ELR (cell line): Measurements from ENCODE around the gene RPS3.
"Not testable (repeated sequence)": the region's sequence is repeated elsewhere in the genome, so short reads cannot be mapped to it uniquely, and the experiment has no call there.

Source experiments
- DNase-seq: peaks from one replicate; pipeline ENCODE4 v3.0.0-alpha.2; 2015; ENCODE audit warnings: low read depth

Gene RPS3

GRCh38 chr11:75399344-75400145 lies at the start of gene RPS3:
Gene RPS3 (plus strand): TSS chr11:75399518. CDS start chr11:75399548, 30 bp downstream.
- DNase-seq = peak; percentile 94

GRCh38 chr11:75349521-75350116 lies 49.7 kb upstream of the RPS3 start:
- DNase-seq = no peak

GRCh38 chr11:75350122-75350742 lies 49.1 kb upstream of the RPS3 start:
- no peak for DNase-seq

DNA sequence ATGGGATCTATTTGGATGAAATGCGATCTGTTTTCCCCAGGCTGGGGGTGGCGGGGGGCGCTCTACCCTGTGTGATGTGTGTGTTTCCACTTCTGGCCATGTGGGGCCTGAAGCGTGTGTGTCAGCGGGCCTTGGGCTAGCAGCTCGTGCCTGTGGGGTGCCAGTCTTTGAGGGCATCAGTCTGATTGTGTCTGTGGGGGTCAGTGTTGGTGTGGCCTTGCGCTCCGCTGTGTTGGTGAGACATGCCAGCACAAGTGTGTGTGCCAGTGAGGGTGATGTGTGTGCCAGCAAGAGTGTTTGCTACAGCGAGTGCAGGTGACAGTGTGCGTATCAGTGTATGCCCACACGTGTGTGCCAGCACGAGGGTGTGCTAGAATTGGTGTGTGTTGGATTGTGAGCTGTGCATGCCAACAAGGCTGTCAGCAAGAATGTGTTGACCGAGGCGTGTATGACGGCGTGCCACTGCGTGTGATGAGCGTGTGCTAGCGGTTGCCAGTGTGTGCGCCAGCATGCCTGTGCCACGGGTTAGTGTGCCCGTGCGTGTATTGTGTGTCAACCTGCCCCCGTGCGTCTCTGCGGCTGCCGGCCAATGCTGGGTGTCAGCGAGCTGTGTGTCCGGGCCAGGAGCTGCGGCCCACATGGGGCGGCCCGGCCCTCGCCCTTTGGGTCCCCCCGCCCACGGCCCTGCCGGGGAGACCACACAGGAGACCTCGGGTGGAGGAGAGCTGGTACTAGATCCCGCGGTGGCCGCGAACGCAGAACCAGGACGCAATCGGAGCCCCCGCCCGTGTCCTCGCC lies 48.4 kb upstream of the RPS3 start:
- no peak for DNase-seq

GRCh38 chr11:75351541-75351790 lies 47.9 kb upstream of the RPS3 start, which contains the start of gene ARRB1:
Gene ARRB1 (minus strand): TSS chr11:75351661. CDS start chr11:75351607, 54 bp downstream.
- DNase-seq = peak; percentile 46

GRCh38 chr11:75351791-75352587 lies 47.3 kb upstream of the RPS3 start:
- no peak for DNase-seq

- no peak for DNase-seq
Observed at GRCh38 chr11:75352588-75353206, 46.6 kb upstream of the RPS3 start.

DNA sequence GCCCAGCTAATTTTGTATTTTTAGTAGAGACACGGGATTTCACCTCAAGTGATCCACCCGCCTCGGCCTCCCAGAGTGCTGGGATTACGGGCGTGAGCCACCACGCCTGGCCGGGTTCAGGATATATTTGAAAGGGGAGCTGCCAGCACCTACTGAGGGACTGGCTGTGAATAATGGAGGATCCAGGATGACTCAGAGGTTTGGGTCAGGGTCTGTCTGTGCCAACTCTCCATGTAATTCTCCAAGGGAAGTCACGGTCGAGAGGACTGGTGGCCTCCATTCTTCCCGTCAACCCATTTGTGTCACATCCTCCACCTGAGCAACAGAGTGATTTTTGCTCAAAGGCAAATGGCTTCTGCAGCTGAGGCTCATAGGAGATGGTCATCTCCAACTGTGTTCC lies 44.3 kb upstream of the RPS3 start:
- DNase-seq = no peak

DNA sequence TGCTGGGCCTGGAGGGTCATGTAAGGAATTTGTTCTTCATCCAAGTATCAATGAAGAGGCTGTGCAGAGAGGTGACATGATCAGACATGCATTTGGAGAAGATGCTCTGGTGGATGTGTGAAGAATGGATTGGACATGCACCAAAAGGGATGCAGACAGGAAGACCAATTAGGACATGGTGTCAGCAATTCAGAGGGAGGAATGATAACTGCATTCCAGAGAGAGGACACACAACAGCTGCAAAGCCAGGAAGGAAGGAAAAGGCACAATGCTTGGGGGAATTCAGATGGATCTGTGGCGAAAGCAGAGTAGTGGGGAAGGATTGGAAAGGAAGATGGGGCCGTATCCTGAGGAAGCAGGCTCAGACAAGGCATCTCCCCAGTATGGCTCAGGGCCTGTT lies 42.7 kb upstream of the RPS3 start:
- no peak for DNase-seq

DNA sequence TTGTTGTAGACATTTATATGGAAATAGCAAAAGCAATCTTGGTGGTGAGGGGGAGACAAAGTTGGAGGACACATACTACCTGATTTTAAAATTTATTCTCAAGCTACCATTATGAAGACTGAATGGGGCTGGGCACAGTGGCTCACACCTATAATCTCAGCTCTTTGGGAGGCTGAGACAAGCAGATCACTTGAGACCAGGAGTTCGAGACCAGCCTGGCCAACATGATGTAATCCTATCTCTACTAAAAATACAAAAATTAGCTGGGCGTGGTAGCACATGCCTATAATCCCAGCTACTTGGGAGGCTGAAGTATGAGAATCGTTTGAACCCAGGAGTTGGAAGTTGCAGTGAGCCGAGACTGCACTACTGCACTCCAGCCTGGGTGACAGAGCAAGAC lies 37.0 kb upstream of the RPS3 start:
- DNase-seq = not testable (repeated sequence)

DNA sequence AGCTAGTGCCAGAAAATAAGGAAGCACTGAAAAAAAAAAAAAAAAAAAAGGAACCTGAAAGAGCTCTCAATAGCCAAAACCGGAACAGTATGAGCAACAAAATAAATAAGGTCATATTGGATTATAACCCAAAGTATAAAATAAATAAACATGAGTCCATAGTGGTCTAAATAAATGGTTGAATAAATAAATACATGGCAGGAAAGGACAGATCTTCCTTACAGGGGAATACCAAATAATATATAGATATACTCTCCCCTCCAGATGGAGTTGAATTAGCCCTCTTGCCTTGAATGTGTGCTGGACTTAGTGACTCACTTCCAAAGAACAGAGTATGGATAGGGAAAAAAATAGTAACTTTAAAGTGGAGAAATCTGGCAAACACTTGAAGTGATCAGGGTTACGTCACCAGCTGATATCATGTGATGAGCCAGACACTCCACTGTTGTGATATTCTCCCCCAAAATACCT lies 33.6 kb upstream of the RPS3 start:
- DNase-seq = peak; percentile 60

DNA sequence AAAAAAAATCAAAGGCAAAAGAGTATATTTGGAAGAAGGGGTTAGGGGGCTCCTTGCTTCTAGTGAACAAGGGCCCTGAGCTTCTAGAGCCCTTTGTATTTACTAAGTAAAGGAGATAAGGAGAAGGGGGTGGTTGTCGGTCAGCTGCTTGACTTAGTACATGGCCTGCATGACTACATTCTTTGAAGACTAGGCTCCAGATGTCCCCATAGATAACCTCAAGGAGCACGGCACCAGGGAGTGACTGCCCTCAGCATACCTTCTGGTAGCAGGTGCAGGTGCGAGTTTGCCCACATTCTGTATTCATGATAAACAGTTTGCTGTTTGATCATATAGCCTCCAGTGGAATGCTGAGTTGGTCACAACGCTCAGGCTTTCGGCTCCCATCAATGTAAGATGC lies 32.5 kb upstream of the RPS3 start:
- DNase-seq = not testable (repeated sequence)

- no peak for DNase-seq
Observed at GRCh38 chr11:75369560-75370255, 29.6 kb upstream of the RPS3 start.

GRCh38 chr11:75371949-75372876 lies 27.1 kb upstream of the RPS3 start:
- peak; percentile 45 for DNase-seq

GRCh38 chr11:75373201-75373600 lies 26.1 kb upstream of the RPS3 start:
- no peak for DNase-seq

DNA sequence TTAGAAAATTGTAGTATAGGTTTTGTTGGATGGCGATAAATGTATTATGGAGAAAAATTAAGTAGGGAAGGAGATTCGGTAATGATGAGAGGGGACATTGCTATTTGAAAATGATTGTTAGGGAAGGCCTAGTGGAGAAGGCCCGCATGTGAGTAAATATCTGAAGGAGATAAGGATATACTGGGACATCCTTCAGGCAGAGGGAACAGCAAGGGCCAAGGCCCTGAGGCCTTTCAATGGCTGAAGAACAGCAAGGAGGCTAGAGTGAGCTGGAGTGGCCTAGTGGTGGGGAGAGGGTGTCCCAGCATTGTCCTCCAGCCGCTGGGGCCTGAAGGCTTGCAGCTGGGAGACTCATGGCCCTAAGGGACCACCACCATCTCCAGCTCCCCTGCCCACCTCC lies 24.7 kb upstream of the RPS3 start:
- DNase-seq = no peak

DNA sequence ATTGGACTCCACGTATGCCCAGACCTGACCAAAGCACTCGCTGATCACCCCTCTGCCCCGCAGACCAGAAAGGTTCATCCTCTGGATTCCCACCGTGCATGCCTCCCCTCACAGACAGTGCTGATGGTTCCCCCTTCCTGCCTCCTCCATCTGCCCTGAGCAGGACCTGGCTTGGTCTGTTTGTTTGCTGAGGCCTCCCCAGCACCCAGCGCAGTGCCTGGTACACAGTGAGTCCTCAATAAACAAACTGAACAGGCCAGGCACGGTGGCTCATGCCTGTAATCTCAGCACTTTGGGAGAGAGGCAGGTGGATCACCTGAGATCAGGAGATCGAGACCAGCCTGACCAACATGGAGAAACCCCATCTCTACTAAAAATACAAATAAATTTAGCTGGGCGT lies 23.7 kb upstream of the RPS3 start:
- DNase-seq = no peak

GRCh38 chr11:75376175-75376574 lies 23.1 kb upstream of the RPS3 start:
- DNase-seq = no peak

GRCh38 chr11:75378776-75379175 lies 20.5 kb upstream of the RPS3 start:
- DNase-seq = not testable (repeated sequence)
